Cardiac fibroblast (primary cell): ENCODE measurements around the gene SETBP1.
A peak's percentile ranks its signal among the peaks of the same experiment; 100 is the strongest.

Experiments used
- DNase-seq, 2 donors: peaks; one replicate each; pipeline versions ENCODE4 v3.0.0 to v3.0.0-alpha.2; 2010; ENCODE audit warnings: low read depth in 2 of 2
- H3K4me3 ChIP-seq, 2 donors: replicated peaks in 1 of 2; 1 replicate in 1 of 2; 2 replicates in 1 of 2; pipeline ENCODE4 v1.5.1; 2011; ENCODE audit warnings: low read depth in 2 of 2, low read length in 2 of 2, mild to moderate bottlenecking in 2 of 2, moderate library complexity in 1 of 2
- CTCF ChIP-seq: IDR thresholded peaks from one replicate; pipeline ENCODE4 v1.5.1; 2011; ENCODE audit warnings: low read depth, mild to moderate bottlenecking, low read length, inconsistent platforms

The SETBP1 gene

DNA sequence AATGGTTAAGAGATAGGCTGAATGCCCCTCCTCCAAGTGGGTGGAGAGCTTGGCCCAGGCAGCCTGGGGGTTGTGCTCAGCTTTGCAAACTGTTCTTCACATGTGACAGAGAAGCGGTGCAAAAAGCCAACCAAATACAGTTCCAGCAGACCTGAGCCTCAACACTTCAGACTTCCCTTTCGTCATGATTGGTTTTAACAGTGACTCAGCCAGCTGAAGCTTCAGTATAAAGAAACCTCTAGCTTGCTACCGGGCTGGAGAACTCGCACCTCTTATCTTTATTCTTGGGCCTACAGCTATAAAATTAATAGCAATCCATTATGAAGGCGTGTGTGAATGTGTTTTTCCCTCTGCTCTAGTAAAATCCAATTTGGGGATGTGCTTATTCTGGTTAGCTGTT lies 20.0 kb downstream of the SETBP1 start:
- TF ChIP-seq CTCF, result no peak
- H3K4me3 ChIP-seq, result no peak overlapping the region
- DNase-seq, result peak; percentile 40

- H3K4me3 ChIP-seq, result no peak overlapping the region
- peak in 1 of 2 donors; percentile 10 for DNase-seq
- no peak for TF ChIP-seq CTCF
These were observed 20.5 kb downstream of the SETBP1 start for GRCh38 chr18:44701227-44701626.

DNA sequence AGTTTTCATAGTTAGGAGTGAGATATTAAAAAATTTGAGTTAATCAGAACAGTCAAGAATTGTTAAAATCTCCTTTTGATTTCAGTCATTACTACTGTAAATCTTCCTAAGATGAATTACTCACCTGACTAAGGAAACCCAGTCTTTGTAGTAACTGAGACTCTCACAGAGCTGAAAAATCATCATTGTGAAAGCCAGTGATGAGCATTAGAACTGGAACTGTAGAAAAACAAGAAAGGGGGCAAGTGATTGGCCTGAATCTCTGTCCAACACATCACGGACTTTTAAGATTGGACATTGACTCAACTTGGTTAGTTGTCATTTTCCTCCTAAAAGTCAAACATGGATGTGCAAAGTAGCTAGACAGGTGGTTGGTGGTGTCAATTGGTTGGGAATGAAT lies 21.9 kb downstream of the SETBP1 start:
- H3K4me3 ChIP-seq, result no peak overlapping the region
- no peak for TF ChIP-seq CTCF
- DNase-seq, result no peak

DNA sequence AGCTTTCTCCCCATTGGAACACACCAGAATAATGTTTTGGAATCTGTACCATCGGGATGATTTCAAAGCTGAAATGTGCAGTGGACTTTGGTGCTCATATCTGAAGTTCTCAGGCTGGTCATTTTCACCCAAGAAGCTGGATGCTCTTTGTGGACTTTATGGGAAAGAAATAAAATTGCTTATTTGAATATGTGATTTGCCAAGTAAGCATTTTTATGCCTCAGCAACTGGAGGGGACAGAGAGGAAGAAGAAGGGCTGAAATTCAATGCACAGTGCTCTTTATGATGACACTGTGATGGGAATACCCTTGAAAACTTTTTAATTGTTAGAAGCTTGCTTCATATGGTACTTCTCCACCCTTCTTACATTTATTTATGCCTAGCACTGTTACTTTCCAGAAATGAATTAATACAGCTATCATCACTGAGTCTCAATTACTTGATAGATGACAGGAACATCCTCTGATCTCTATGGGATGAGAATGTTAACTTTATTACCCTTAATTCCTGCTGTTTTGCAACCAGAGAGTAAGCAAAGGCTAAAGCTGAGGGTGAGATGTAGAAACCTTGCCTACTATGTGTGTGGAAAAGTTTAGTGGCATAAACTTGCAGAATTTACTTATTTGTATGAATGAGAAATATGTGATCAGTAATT lies 23.6 kb downstream of the SETBP1 start:
- no peak overlapping the region for H3K4me3 ChIP-seq
- no peak for TF ChIP-seq CTCF
- DNase-seq, result no peak

DNA sequence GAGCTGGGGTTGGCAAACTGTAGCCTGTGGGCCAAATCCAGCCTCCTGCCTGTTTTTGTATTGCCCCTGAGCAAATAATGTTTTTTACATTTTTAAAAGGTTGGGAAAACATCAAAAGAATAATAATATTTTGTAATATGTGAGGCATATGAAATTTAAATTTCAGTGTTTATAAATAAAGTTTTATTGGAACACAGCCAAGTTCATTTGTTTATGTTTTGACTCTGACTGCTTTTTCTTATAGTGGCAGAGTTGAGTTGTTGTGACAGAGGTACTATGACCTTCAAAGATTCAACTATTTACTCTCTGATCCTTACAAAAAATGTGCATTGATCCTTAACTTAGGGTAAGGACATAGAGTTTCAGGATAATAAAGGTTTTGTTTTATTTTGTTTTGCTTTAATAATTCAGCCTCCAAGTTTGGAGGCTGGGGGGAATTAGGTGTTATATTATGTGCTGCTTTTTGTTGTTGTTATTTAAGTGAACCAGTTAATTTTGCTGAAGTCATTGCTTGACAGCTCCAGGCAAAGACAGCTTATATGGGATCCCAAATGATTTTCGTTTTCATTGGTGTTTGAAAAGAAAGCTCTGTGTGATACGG lies 24.5 kb downstream of the SETBP1 start:
- DNase-seq, result no peak
- no peak for TF ChIP-seq CTCF
- no peak overlapping the region for H3K4me3 ChIP-seq

GRCh38 chr18:44708451-44709083 lies 27.9 kb downstream of the SETBP1 start:
- no peak for TF ChIP-seq CTCF
- no peak overlapping the region for H3K4me3 ChIP-seq
- DNase-seq, result peak in 1 of 2 donors; percentile 32
